ENCODE measurements around the gene TCP11L1.
A peak's percentile ranks its signal among the peaks of the same experiment; 100 is the strongest.
"Not testable (repeated sequence)": the region's sequence is repeated elsewhere in the genome, so short reads cannot be mapped to it uniquely, and the experiment has no call there.

The TCP11L1 gene

DNA sequence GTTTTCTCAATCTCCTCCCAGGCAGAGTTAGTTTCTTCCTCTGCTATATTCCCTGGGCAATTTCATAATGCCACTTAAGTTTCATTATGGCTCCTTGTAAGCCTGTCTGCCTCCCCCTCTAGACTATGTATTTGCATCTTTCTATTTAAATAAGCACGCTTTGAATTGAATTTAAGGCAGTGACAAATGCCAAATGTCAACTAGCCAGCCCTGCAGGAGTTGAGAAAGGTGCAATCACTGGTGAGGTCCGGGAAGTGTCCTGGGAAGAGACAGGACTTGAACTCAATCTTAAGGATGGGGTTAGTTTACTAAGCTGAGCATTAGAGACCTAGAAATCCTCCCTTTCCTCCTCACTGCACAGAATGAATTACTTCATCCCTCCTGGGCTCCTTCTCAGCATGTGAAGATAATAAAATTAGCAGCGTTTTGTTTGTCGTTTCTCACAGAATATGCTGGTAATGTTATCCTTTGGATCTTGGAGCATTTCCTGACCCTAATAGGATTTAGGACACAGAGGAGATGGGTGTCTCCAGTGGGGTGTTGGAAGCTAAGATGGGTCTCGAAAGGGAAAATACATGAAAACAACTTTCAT lies 1.6 kb downstream of the TCP11L1 start:
- no peak for TF ChIP-seq JUND (IDR thresholded peaks at IDR 0.05; ENCODE audit: low read depth)
- in situ Hi-C loops (cut with HindIII; ENCODE audit: low pct_unique_long_range_greater_than_20kb, low sequenced_read_pairs): no loop called here
- no peak for DNase-seq (ENCODE audit: low read depth in 1 of 2, low spot score in 1 of 2)

DNA sequence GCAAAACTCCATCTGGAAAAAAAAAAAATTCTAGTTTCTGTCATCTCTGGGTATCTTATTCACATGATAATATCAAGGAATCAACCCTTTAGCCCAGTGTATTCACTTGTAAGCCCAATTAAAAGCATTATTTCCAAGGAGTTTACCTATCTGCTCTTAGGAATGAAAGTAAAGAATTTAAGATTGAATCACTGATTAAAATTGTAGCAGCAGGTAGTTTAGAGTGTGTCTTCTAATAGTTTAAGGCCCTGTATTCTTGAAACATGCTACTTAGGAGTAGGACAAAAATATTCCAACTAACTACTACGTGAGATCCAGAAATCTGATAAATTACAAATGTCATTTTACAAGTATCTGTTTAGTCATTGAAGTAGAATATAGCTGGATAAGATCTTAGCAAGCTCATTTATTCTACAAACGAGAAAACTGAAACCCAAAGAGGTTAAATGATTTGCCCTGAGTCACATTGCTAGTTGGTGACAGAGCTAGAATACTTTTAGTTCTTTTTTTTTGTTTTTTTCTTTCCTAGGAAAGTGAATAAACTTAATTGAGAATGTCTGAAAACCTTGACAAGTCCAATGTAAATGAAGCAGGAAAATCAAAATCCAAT lies 4.0 kb downstream of the TCP11L1 start:
- in situ Hi-C loops (cut with HindIII; ENCODE audit: low pct_unique_long_range_greater_than_20kb, low sequenced_read_pairs): no loop called here
- DNase-seq (ENCODE audit: low read depth in 1 of 2, low spot score in 1 of 2): no peak
- peak; percentile 20; the same call in 1 of the 2 replicates for TF ChIP-seq JUND (IDR thresholded peaks at IDR 0.05; ENCODE audit: low read depth)

DNA sequence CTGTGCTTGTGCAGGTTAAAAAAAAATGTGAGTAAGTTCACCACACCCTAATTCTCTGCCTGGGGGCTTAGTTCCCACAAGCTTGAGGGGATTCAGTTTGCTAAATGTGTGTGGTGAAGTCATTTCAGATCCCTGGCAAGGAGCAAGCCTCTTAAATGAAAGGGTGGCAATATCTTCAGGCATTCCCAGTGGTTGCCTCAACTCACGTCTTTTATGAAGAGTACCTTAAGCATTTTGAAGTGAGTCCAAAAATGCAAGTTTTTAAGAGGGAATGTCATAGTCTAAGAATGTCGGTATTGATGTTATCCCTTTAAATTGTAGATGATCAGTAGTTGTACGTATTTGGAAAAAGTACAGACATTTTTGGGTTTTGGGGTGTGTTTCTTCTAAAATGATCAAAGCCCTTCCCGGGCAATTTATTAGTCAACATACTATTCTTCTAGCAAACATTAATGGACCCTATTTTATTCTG lies 4.9 kb downstream of the TCP11L1 start:
- DNase-seq (ENCODE audit: low read depth in 1 of 2, low spot score in 1 of 2): no peak
- TF ChIP-seq JUND (IDR thresholded peaks at IDR 0.05; ENCODE audit: low read depth): no peak
- in situ Hi-C loops (cut with HindIII; ENCODE audit: low pct_unique_long_range_greater_than_20kb, low sequenced_read_pairs): no loop called here

DNA sequence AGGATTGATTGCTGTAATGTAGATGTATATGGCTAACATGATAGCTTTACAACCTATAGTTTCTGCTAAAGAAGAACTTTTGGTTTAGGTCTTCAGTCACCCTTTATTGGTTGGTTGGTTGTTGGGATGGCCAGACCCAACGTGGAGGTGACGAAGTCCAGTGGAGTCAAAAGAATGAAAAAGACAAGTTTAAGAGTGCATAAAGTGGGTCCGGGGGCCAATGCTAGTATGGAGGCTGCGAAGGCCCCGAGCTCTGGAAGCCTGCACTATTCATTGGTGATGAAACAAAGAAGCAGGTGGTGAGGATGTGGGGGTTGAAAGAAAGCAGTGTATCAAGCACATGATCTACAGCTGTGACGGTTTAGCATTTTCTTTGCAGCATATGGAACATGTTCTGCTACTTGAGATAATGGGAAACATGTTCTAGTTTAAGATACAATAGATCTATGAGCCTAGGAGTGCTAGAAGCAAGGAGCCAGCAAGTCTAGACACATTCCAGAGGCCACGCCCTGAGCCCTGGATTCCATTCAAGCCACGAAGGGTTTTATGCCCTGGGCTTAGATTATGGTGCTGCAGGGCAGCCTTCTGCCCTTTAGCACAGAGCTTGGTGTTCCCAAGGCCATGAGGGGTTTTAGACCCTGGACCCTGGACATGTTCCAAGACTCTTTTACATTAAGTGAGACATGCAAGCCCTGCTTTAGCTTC lies 6.3 kb downstream of the TCP11L1 start:
- in situ Hi-C loops (cut with HindIII; ENCODE audit: low pct_unique_long_range_greater_than_20kb, low sequenced_read_pairs): no loop called here
- peak in 1 of 2 experiments; percentile 18 for DNase-seq (ENCODE audit: low read depth in 1 of 2, low spot score in 1 of 2)
- TF ChIP-seq JUND (IDR thresholded peaks at IDR 0.05; ENCODE audit: low read depth): no peak

DNA sequence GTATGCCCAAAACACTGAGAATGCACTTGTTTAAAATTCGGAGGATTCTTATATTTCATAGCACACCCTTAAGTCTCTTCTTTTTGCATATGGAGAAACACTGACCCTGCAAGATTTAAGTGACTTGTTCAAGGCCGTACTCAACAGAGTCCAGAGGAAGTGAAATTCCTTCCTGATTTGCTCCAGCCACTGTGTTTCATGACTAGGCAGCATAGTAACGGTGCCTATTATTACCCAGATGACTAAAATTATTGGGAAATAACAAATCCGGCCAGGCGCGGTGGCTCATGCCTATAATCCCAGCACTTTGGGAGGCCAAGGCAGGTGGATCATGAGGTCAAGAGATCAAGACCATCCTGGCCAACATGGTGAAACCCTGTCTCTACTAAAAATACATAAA lies 9.3 kb downstream of the TCP11L1 start:
- DNase-seq (ENCODE audit: low read depth in 1 of 2, low spot score in 1 of 2); in situ Hi-C loops (cut with HindIII; ENCODE audit: low pct_unique_long_range_greater_than_20kb, low sequenced_read_pairs): not testable (repeated sequence)

DNA sequence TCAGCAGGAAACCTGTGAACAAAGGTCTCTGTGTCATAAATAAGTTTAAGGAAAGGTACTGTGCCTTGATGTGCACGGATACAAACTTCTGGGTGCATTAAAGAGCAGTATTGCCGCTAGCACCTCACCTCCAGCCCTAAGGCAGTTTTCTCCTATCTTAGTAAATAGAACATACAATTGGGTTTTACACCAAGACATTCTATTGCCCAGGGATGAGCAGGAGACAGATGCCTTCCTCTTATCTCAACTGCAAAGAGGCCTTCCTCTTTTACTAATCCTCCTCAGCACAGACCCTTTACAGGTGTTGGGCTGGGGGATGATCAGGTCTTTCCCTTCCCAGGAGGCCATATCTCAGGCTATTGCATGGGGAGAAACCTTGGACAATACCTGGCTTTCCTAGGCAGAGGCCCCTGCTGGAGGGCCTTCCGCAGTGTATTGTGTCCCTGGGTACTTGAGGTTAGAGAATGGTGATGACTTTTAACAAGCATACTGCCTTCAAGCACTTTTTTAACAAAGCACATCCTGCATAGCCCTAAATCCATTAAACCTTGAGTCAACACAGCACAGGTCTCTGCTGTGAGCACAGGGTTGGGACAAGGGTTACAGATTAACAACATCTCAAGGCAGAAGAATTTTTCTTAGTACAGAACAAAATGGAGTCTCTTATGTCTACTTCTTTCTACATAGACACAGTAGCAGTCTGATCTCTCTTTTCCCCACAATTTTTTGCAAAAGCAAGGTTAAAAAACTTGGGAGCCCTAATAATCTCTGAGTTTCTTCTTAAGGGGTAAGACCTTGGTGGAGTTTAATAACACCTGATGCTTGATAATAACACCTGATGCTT lies 10.4 kb downstream of the TCP11L1 start:
- DNase-seq (ENCODE audit: low read depth in 1 of 2, low spot score in 1 of 2); in situ Hi-C loops (cut with HindIII; ENCODE audit: low pct_unique_long_range_greater_than_20kb, low sequenced_read_pairs): not testable (repeated sequence)

DNA sequence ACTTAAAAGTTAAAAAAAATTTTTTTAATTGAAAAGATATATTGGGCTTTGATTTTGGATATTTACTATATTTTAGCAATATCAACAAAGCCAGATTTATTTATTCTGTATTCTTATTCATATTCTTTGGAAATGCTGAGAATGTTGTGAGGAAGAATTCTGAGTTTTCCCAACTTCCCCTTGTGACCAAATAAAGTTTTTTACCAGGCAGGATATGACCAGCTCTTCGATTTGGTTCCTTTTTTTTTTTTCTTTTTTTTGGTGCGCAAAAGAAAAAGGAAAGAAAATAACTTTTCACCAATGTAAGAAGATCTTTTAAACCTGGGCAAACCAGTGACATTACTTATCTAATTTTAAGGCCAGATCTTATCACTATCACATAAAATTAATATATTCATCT lies 12.9 kb downstream of the TCP11L1 start:
- no peak for TF ChIP-seq JUND (IDR thresholded peaks at IDR 0.05; ENCODE audit: low read depth)
- in situ Hi-C loops (cut with HindIII; ENCODE audit: low pct_unique_long_range_greater_than_20kb, low sequenced_read_pairs): no loop called here
- DNase-seq (ENCODE audit: low read depth in 1 of 2, low spot score in 1 of 2): no peak

DNA sequence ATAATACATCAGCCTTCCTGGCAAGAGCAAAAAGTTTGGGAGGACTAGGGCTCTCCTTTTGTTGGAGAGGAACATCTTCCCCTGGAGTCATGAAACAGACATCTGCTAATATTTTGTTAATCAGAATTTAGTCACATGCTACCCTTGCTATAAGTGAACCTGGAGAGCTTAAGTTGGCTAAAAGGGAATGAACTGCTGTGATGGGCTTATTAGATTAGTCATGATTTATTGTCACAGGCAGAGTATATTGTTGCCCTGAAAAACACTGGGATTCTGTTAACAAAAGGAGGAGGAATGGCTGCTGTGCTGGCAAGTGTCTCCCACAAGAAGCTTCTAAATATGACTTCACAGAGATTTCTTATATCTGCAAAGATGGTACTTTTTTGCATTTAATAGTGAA lies 16.0 kb downstream of the TCP11L1 start:
- in situ Hi-C loops (cut with HindIII; ENCODE audit: low pct_unique_long_range_greater_than_20kb, low sequenced_read_pairs): no loop called here
- no peak for DNase-seq (ENCODE audit: low read depth in 1 of 2, low spot score in 1 of 2)
- TF ChIP-seq JUND (IDR thresholded peaks at IDR 0.05; ENCODE audit: low read depth): no peak

DNA sequence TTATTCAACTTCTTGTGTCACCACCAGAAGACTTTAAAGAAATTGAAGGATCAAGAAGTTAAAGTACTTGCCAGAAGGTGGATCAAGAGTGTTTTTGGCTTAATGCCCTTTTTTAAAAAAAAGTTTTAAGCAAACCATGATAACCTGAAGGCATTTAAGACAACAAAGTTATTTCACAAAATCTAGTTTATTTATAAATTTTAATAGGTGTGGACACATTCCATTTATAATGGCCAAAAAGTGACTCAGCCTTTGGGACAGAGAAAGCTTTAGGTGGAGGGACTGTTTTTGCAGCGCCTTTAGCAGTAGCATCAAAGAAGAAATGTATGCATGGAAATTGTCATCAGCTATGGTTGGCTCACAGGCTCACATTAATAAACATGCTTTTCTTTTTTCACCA lies 17.9 kb downstream of the TCP11L1 start:
- in situ Hi-C loops (cut with HindIII; ENCODE audit: low pct_unique_long_range_greater_than_20kb, low sequenced_read_pairs): no loop called here
- TF ChIP-seq JUND (IDR thresholded peaks at IDR 0.05; ENCODE audit: low read depth): no peak
- no peak for DNase-seq (ENCODE audit: low read depth in 1 of 2, low spot score in 1 of 2)

DNA sequence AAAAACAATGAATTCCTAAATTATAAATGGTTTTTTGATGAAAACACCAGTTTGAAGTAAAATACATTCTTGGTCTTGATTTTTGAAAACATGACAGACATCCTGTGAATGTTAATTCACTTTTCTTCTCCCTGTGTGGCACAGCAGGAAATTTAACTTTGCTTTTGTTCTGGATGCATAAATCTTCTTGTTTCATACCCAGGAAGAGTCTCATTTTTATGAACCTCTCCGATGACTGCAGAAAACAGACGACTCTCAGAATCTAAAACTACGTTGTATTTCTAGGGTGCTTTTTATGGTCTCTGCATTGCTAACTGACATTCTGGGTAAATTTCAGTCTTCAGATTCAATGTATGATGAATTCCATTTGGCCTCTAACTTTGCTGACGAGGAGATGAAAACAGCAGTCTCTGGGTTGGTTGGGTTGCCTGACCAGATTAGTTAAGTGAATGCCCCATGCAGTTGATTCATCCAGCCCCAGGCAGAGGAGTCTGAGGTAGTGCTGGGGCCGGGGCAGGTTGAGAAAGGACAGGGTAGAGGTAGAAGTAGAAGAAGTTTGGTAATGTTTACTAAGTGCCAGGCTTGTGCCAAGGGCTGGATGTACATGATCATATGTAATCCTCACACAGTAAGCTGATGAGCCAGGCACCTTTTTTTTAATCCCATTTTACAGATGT lies 20.1 kb downstream of the TCP11L1 start:
- in situ Hi-C loops (cut with HindIII; ENCODE audit: low pct_unique_long_range_greater_than_20kb, low sequenced_read_pairs): no loop called here
- no peak for TF ChIP-seq JUND (IDR thresholded peaks at IDR 0.05; ENCODE audit: low read depth)
- no peak for DNase-seq (ENCODE audit: low read depth in 1 of 2, low spot score in 1 of 2)

DNA sequence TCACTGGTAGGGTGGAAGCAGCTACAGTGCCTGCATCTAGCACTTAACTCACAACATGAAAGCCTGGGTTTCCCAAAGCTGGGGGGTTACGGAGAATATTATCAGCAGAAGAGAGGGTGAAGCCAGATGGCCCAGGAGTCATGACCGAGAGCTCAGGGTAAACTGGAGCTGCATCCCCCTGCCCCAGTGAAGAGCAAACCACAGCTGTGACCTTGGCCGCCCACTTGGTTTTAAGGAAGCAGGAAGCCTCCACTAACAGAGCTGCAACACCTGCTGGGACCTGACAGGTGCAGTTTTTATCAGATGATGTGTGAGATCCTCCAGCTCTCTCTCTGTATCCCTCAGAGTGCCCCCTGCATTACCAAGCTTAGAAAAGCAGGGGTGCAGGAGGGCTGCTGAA lies 20.9 kb downstream of the TCP11L1 start:
- in situ Hi-C loops (cut with HindIII; ENCODE audit: low pct_unique_long_range_greater_than_20kb, low sequenced_read_pairs): no loop called here
- DNase-seq (ENCODE audit: low read depth in 1 of 2, low spot score in 1 of 2): no peak
- TF ChIP-seq JUND (IDR thresholded peaks at IDR 0.05; ENCODE audit: low read depth): no peak

DNA sequence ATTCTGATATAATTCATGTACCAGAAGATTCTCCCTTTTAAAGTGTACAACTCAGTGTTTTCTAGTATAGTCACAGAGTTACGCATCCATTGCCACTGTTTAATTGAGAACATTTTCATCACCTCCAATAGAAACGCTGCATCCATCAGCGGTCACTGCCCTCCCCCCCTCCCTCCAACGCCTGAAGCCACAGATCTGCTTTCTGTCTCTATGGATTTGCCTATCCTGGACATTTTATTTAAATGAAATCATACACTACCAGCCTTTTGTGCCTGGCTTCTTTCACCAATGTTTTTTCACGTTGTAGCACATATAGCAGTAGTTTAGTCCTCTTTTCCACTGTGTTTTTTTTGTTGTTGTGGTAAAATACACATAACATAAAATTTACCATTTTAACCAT lies 22.8 kb downstream of the TCP11L1 start:
- DNase-seq (ENCODE audit: low read depth in 1 of 2, low spot score in 1 of 2): no peak
- in situ Hi-C loops (cut with HindIII; ENCODE audit: low pct_unique_long_range_greater_than_20kb, low sequenced_read_pairs): no loop called here
- no peak for TF ChIP-seq JUND (IDR thresholded peaks at IDR 0.05; ENCODE audit: low read depth)
